Epithelial cell of esophagus (primary cell): ENCODE measurements around the gene PKHD1.

Source experiments
- DNase-seq: peaks from one replicate; pipeline ENCODE4 v3.0.0; 2010; ENCODE audit warnings: low read depth
- H3K4me3 ChIP-seq: 2 replicates; pipeline ENCODE4 v1.5.1; 2011; ENCODE audit warnings: mild to moderate bottlenecking, low read length, control low read depth
- CTCF ChIP-seq: IDR thresholded peaks from 2 replicates; pipeline ENCODE4 v1.5.1; 2011; ENCODE audit warnings: low read depth, mild to moderate bottlenecking, low read length, control low read depth, inconsistent platforms; ENCODE audit not compliant: insufficient read depth; ENCODE audit errors: missing control alignments

Gene PKHD1

GRCh38 chr6:51738614-51739013 lies 348.8 kb downstream of the PKHD1 start:
- TF ChIP-seq CTCF: no peak
- DNase-seq: no peak
- no peak overlapping the region for H3K4me3 ChIP-seq

- no peak for DNase-seq
- no peak overlapping the region for H3K4me3 ChIP-seq
- no peak for TF ChIP-seq CTCF
Measured at GRCh38 chr6:51737580-51738360, 349.6 kb downstream of the PKHD1 start.

- TF ChIP-seq CTCF: no peak
- H3K4me3 ChIP-seq: no peak overlapping the region
- DNase-seq: no peak
Measured at GRCh38 chr6:51725155-51725554, 362.3 kb downstream of the PKHD1 start.

- no peak for TF ChIP-seq CTCF
- DNase-seq: no peak
- H3K4me3 ChIP-seq: no peak overlapping the region
Measured at GRCh38 chr6:51720327-51720726, 367.1 kb downstream of the PKHD1 start.

- no peak overlapping the region for H3K4me3 ChIP-seq
- no peak for TF ChIP-seq CTCF
- no peak for DNase-seq
Measured at GRCh38 chr6:51719297-51719696, 368.1 kb downstream of the PKHD1 start.

- H3K4me3 ChIP-seq: no peak overlapping the region
- DNase-seq: no peak
- TF ChIP-seq CTCF: no peak
Measured at GRCh38 chr6:51718533-51718932, 368.9 kb downstream of the PKHD1 start.

GRCh38 chr6:51717477-51717876 lies 369.9 kb downstream of the PKHD1 start:
- TF ChIP-seq CTCF: no peak
- peak; percentile 34 for DNase-seq

More at GRCh38 chr6:51717477-51717876, 369.9 kb downstream of the PKHD1 start:
- H3K4me3 ChIP-seq: no peak overlapping the region
